Astrocyte (in vitro differentiated cells and primary cell): Measurements from ENCODE around the gene ITGB8.

Experiments
- EZH2 ChIP-seq: IDR thresholded peaks from 2 replicates; pipeline ENCODE4 v1.6.1; 2012; ENCODE audit warnings: mild to moderate bottlenecking, low read length, inconsistent platforms; ENCODE audit not compliant: insufficient read depth
- TF ChIP-seq, protein P1 (sequence below): IDR thresholded peaks from 2 replicates; pipeline ENCODE4 v1.5.1; 2011; ENCODE audit warnings: low read depth, mild to moderate bottlenecking, inconsistent platforms, low read length, moderate library complexity; ENCODE audit not compliant: insufficient read depth

DNA sequence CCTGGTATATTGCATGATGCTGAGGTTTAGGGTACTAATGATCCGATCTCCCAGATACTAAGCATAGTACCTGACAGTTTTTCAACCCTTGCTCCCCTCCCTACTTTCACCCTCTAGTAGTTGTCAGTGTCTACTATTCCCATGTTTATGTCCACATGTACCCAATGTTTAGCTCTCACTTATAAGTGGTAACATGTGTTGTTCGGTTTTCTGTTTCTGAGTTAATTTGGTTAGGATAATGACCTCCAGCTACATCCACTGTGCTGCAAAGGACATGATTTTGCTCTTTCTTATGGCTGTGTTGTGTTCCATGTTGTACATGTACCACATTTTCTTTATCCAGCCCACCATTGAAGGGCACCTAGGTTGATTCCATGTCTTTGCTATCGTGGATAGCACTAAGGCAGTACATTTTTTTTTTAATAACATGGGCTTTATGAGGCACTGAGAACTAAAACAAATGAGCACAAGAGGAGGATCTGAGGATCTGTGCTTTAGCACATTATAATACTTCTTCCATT, 28.1 kb downstream of the ITGB8 start:
- TF ChIP-seq, protein P1, sequence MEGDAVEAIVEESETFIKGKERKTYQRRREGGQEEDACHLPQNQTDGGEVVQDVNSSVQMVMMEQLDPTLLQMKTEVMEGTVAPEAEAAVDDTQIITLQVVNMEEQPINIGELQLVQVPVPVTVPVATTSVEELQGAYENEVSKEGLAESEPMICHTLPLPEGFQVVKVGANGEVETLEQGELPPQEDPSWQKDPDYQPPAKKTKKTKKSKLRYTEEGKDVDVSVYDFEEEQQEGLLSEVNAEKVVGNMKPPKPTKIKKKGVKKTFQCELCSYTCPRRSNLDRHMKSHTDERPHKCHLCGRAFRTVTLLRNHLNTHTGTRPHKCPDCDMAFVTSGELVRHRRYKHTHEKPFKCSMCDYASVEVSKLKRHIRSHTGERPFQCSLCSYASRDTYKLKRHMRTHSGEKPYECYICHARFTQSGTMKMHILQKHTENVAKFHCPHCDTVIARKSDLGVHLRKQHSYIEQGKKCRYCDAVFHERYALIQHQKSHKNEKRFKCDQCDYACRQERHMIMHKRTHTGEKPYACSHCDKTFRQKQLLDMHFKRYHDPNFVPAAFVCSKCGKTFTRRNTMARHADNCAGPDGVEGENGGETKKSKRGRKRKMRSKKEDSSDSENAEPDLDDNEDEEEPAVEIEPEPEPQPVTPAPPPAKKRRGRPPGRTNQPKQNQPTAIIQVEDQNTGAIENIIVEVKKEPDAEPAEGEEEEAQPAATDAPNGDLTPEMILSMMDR = no peak
- TF ChIP-seq EZH2 = no peak
